ENCODE data around the gene PPP1R10.

PPP1R10 gene

GRCh38 chr6:30612687-30613248 lies 4.3 kb downstream of the PPP1R10 start:
- TF ChIP-seq ZFX (IDR thresholded peaks at IDR 0.05; ENCODE audit: borderline replicate concordance) = no peak
- no peak for TF ChIP-seq CTCF (IDR thresholded peaks at IDR 0.05)

GRCh38 chr6:30612213-30612612 lies 4.8 kb downstream of the PPP1R10 start:
- peak overlapping the region; percentile 99 for H3K27ac ChIP-seq
- TF ChIP-seq ZFX (IDR thresholded peaks at IDR 0.05; ENCODE audit: borderline replicate concordance) (no peak), CTCF (IDR thresholded peaks at IDR 0.05) (peak; percentile 61)

More at GRCh38 chr6:30612687-30613248, 4.3 kb downstream of the PPP1R10 start:
- peak overlapping the region; percentile 99 for H3K27ac ChIP-seq

GRCh38 chr6:30611856-30612194 lies 5.2 kb downstream of the PPP1R10 start:
- TF ChIP-seq CTCF (IDR thresholded peaks at IDR 0.05) (no peak), ZFX (IDR thresholded peaks at IDR 0.05; ENCODE audit: borderline replicate concordance) (no peak)
- H3K27ac ChIP-seq = peak overlapping the region; percentile 99

- no peak for TF ChIP-seq ZFX (IDR thresholded peaks at IDR 0.05; ENCODE audit: borderline replicate concordance)
- no peak for TF ChIP-seq CTCF (IDR thresholded peaks at IDR 0.05)
- H3K27ac ChIP-seq = peak overlapping the region; percentile 99; the same call in 1 of the 2 replicates
Observed at GRCh38 chr6:30611150-30611855, 5.7 kb downstream of the PPP1R10 start.

- TF ChIP-seq CTCF (IDR thresholded peaks at IDR 0.05) (no peak), ZFX (IDR thresholded peaks at IDR 0.05; ENCODE audit: borderline replicate concordance) (no peak)
- H3K27ac ChIP-seq = no peak overlapping the region; the same call in 1 of the 2 replicates
Observed at GRCh38 chr6:30610065-30610464, 7.0 kb downstream of the PPP1R10 start.

- H3K27ac ChIP-seq = no peak overlapping the region
- no peak for TF ChIP-seq CTCF (IDR thresholded peaks at IDR 0.05)
- TF ChIP-seq ZFX (IDR thresholded peaks at IDR 0.05; ENCODE audit: borderline replicate concordance) = no peak
Observed at GRCh38 chr6:30603961-30604360, 13.1 kb downstream of the PPP1R10 start.

All from 22Rv1 (cell line).